C4-2B (cell line): ENCODE data around the gene NLRP1.

ENCODE experiments used
- ZFX ChIP-seq: fragments of 450-650 bp; IDR thresholded peaks from 2 replicates; pipeline ENCODE4 v1.6.1; 2017
- TF ChIP-seq, protein P1 (sequence below): fragments of 450-650 bp; conservative IDR thresholded peaks from 2 replicates; pipeline ENCODE4 v1.5.1; 2017; ENCODE audit warnings: mild to moderate bottlenecking

DNA sequence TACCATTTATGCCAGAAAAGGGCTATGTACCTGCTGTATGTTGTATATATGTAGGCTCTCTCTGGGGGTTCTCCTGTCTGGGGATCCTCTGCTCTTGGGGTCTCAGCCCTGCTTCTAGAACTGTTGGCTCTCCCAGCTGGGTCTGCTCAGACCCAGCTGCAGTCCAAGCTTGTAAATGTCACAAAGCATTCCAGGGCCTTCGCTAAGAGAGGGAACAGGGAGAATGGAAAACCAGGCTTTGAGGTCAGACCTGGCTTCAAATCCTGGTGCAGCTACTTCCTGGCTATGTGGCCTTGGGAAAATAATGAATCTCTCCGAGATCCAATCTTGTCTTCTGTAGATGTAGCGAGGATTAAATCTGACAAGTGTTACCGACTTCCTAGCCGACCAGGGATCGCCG is 44.0 kb downstream of the NLRP1 start:
- TF ChIP-seq, protein P1, sequence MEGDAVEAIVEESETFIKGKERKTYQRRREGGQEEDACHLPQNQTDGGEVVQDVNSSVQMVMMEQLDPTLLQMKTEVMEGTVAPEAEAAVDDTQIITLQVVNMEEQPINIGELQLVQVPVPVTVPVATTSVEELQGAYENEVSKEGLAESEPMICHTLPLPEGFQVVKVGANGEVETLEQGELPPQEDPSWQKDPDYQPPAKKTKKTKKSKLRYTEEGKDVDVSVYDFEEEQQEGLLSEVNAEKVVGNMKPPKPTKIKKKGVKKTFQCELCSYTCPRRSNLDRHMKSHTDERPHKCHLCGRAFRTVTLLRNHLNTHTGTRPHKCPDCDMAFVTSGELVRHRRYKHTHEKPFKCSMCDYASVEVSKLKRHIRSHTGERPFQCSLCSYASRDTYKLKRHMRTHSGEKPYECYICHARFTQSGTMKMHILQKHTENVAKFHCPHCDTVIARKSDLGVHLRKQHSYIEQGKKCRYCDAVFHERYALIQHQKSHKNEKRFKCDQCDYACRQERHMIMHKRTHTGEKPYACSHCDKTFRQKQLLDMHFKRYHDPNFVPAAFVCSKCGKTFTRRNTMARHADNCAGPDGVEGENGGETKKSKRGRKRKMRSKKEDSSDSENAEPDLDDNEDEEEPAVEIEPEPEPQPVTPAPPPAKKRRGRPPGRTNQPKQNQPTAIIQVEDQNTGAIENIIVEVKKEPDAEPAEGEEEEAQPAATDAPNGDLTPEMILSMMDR = no peak
- TF ChIP-seq ZFX = no peak
